Thyroid gland (tissue), 4 donors: ENCODE data around the gene NXNL1. TPM values are rescaled to one million over a fixed set of nuclear protein-coding genes. Genes with fewer than 3 reads are reported as not detected.
A peak's percentile ranks its signal among the peaks of the same experiment; 100 is the strongest.
"Not testable (repeated sequence)": the region's sequence is repeated elsewhere in the genome, so short reads cannot be mapped to it uniquely, and the experiment has no call there.

Source experiments
- DNase-seq, 2 donors: peaks; one replicate each; pipeline ENCODE4 v3.0.0-alpha.2; 2019
- H3K27ac ChIP-seq, 3 donors: fragments of 200-600 bp; sonication (generic); 1 replicate in 2 of 3; 2 replicates in 1 of 3; pipeline ENCODE4 v1.5.1; 2016 to 2019; ENCODE audit warnings: mild to moderate bottlenecking in 1 of 3, moderate library complexity in 1 of 3
- H3K27me3 ChIP-seq: fragments of 200-600 bp; sonication (generic); one replicate; pipeline ENCODE4 v1.5.1; 2019
- H3K36me3 ChIP-seq, 2 donors: fragments of 200-600 bp; sonication (generic); one replicate each; pipeline ENCODE4 v1.5.1; 2016 to 2019
- H3K4me1 ChIP-seq, 2 donors: fragments of 200-600 bp; sonication (generic); one replicate each; pipeline ENCODE4 v1.5.1; 2017 to 2019
- H3K4me3 ChIP-seq, 3 donors: fragments of 200-600 bp; sonication (generic); replicated peaks in 1 of 3; 1 replicate in 2 of 3; 2 replicates in 1 of 3; pipeline ENCODE4 v1.5.1; 2016; ENCODE audit warnings: mild to moderate bottlenecking in 1 of 3
- H3K9me3 ChIP-seq: fragments of 200-600 bp; sonication (generic); one replicate; pipeline ENCODE4 v1.5.1; 2017
- CTCF ChIP-seq, 6 experiments: fragments of 200-600 bp in 3 of 6; fragments of 450-650 bp in 3 of 6; sonication (generic) in 3 of 6; IDR thresholded peaks; one replicate each; pipeline ENCODE4 v1.5.1; 2016 to 2019; ENCODE audit warnings: antibody characterized with exemption in 6 of 6, mild to moderate bottlenecking in 2 of 6, inconsistent platforms in 1 of 6, moderate library complexity in 1 of 6
- POLR2A ChIP-seq, 2 donors: fragments of 450-650 bp; IDR thresholded peaks; one replicate each; pipeline ENCODE4 v1.6.1; 2017; ENCODE audit warnings: antibody characterized with exemption in 2 of 2, mild to moderate bottlenecking in 2 of 2, moderate library complexity in 1 of 2
- WGBS, 2 donors: methylation state at CpG; one replicate each; pipeline ENCODE4 v1.1.5; 2017; 5-methylcytosine and 5-hydroxymethylcytosine counted together
- intact Hi-C: fragments of 100-400 bp; cut with DNase I; formaldehyde crosslinking; loops from one replicate; pipeline ENCODE4 v1.15.1; 2023
- total RNA-seq, 4 donors: library from RNA; depleted of rRNA; stranded (reverse); fragments of >200 nt; gene quantifications; one replicate each; pipeline ENCODE4 v1.2.3, GENCODE V29; 2016

Gene NXNL1
- total RNA-seq, 4 donors from 2014 or later, result not detected

GRCh38 chr19:17504030-17504429 lies 43.3 kb upstream of the NXNL1 start:
- Histone ChIP-seq H3K4me1 (no peaks in the 10 kb centered on the region), H3K36me3 (peaks cover 6 to 17% of the 10 kb centered on the region in 2 donors)
- intact Hi-C loops, result no loop called here

GRCh38 chr19:17503240-17503639 lies 42.5 kb upstream of the NXNL1 start:
- 94 to 96% methylated on average over 6 of the region's 6 CpGs for WGBS, 2 donors
- peaks cover 6 to 17% of the 10 kb centered on the region in 2 donors for H3K36me3 ChIP-seq
- intact Hi-C loops, result no loop called here

More at GRCh38 chr19:17504030-17504429, 43.3 kb upstream of the NXNL1 start:
- Histone ChIP-seq H3K27me3 (no peaks in the 10 kb centered on the region), H3K9me3 (no peaks in the 10 kb centered on the region), H3K4me3 (no peak overlapping the region), H3K27ac (no peak overlapping the region)
- 98 to 100% methylated on average over 2 of the region's 2 CpGs for WGBS, 2 donors
- DNase-seq, result no peak
- TF ChIP-seq CTCF (IDR thresholded peaks at IDR 0.05), result no peak
- no peak for TF ChIP-seq POLR2A (IDR thresholded peaks at IDR 0.05)

GRCh38 chr19:17500447-17501198 lies 39.9 kb upstream of the NXNL1 start:
- Histone ChIP-seq H3K4me3 (no peak overlapping the region), H3K9me3 (no peaks in the 10 kb centered on the region), H3K36me3 (peaks cover 6 to 17% of the 10 kb centered on the region in 2 donors), H3K27me3 (no peaks in the 10 kb centered on the region), H3K27ac (peak overlapping the region in 2 of 3 donors; percentile 28 to 46), H3K4me1 (no peaks in the 10 kb centered on the region)
- WGBS, 2 donors, result 96 to 97% methylated on average over 15 to 24 of the region's 27 CpGs
- TF ChIP-seq CTCF (IDR thresholded peaks at IDR 0.05) (no peak), POLR2A (IDR thresholded peaks at IDR 0.05) (no peak)
- intact Hi-C loops, result no loop called here
- DNase-seq, result no peak

More at GRCh38 chr19:17503240-17503639, 42.5 kb upstream of the NXNL1 start:
- H3K9me3 ChIP-seq, result no peaks in the 10 kb centered on the region
- H3K27me3 ChIP-seq, result no peaks in the 10 kb centered on the region
- H3K27ac ChIP-seq, result no peak overlapping the region
- no peak for DNase-seq
- H3K4me1 ChIP-seq, result no peaks in the 10 kb centered on the region
- TF ChIP-seq CTCF (IDR thresholded peaks at IDR 0.05) (no peak), POLR2A (IDR thresholded peaks at IDR 0.05) (no peak)
- no peak overlapping the region for H3K4me3 ChIP-seq

- H3K36me3 ChIP-seq, result peaks cover 6 to 17% of the 10 kb centered on the region in 2 donors
- no peaks in the 10 kb centered on the region for H3K27me3 ChIP-seq
- intact Hi-C loops, result no loop called here
- no peak overlapping the region for H3K4me3 ChIP-seq
- TF ChIP-seq POLR2A (IDR thresholded peaks at IDR 0.05) (no peak), CTCF (IDR thresholded peaks at IDR 0.05) (no peak)
- H3K4me1 ChIP-seq, result no peaks in the 10 kb centered on the region
- WGBS, 2 donors, result 57 to 60% methylated on average over 13 to 21 of the region's 21 CpGs
- peak overlapping the region; percentile 26 to 46 (median 28) for H3K27ac ChIP-seq
- H3K9me3 ChIP-seq, result no peaks in the 10 kb centered on the region
- DNase-seq, result peak; percentile 25 to 34
Measured at GRCh38 chr19:17499648-17500446, 39.1 kb upstream of the NXNL1 start.

GRCh38 chr19:17499025-17499424 lies 38.3 kb upstream of the NXNL1 start:
- intact Hi-C loops, H3K9me3 ChIP-seq, H3K4me3 ChIP-seq, H3K27me3 ChIP-seq, DNase-seq, H3K4me1 ChIP-seq, H3K27ac ChIP-seq: not testable (repeated sequence)
- WGBS, 2 donors, result 74 to 83% methylated on average over 12 of the region's 12 CpGs
- peaks cover 6 to 12% of the 10 kb centered on the region in 2 donors for H3K36me3 ChIP-seq
